ENCODE data around the gene PBXIP1. TPM values are rescaled to one million over a fixed set of nuclear protein-coding genes. Genes with fewer than 3 reads are reported as not detected.

Gene PBXIP1
- total RNA-seq, 1 donor from 2014 or later = 56.2 TPM

GRCh38 chr1:154974102-154974807, 18.4 kb upstream of the PBXIP1 start, which contains the start of gene CKS1B:
Gene CKS1B, plus strand, starts transcription at chr1:154974681. Its CDS starts 65 bp downstream, at chr1:154974746.
- DNase-seq (ENCODE audit: low spot score in 2 of 2, unreplicated experiment in 2 of 2) = peak; percentile 92 to 96
- no peaks in the 10 kb centered on the region for H3K9me3 Mint-ChIP-seq
- peaks cover 37% of the 10 kb centered on the region for H3K4me1 Mint-ChIP-seq
- no peaks in the 10 kb centered on the region for H3K27me3 Mint-ChIP-seq (ENCODE audit: low read depth)
- TF ChIP-seq CTCF (IDR thresholded peaks at IDR 0.05; ENCODE audit: unreplicated experiment) = no peak
- no peak within 1 kb of the TSS for H3K27ac Mint-ChIP-seq
- H3K36me3 Mint-ChIP-seq = peaks cover 5% of the 10 kb centered on the region
- H3K4me3 Mint-ChIP-seq = no peak within 1 kb of the TSS

GRCh38 chr1:154973344-154974101, 17.6 kb upstream of the PBXIP1 start:
- H3K4me1 Mint-ChIP-seq = peaks cover 42% of the 10 kb centered on the region
- H3K27me3 Mint-ChIP-seq (ENCODE audit: low read depth) = no peaks in the 10 kb centered on the region
- no peaks in the 10 kb centered on the region for H3K9me3 Mint-ChIP-seq
- no peak overlapping the region for H3K4me3 Mint-ChIP-seq
- peaks cover 2% of the 10 kb centered on the region for H3K36me3 Mint-ChIP-seq
- no peak for TF ChIP-seq CTCF (IDR thresholded peaks at IDR 0.05; ENCODE audit: unreplicated experiment)
- peak; percentile 84 to 94 for DNase-seq (ENCODE audit: low spot score in 2 of 2, unreplicated experiment in 2 of 2)
- no peak overlapping the region for H3K27ac Mint-ChIP-seq

- H3K4me1 Mint-ChIP-seq = peaks cover 43% of the 10 kb centered on the region
- TF ChIP-seq CTCF (IDR thresholded peaks at IDR 0.05; ENCODE audit: unreplicated experiment) = no peak
- peak in 1 of 2 experiments; percentile 61 for DNase-seq (ENCODE audit: low spot score in 2 of 2, unreplicated experiment in 2 of 2)
- H3K4me3 Mint-ChIP-seq = no peak overlapping the region
- no peaks in the 10 kb centered on the region for H3K27me3 Mint-ChIP-seq (ENCODE audit: low read depth)
- no peak overlapping the region for H3K27ac Mint-ChIP-seq
- no peaks in the 10 kb centered on the region for H3K9me3 Mint-ChIP-seq
- peaks cover 5% of the 10 kb centered on the region for H3K36me3 Mint-ChIP-seq
Measured at GRCh38 chr1:154972517-154973343, 16.8 kb upstream of the PBXIP1 start.

- Mint-ChIP-seq H3K4me3 (no peak overlapping the region), H3K9me3 (no peaks in the 10 kb centered on the region), H3K27ac (no peak overlapping the region), H3K4me1 (peaks cover 40% of the 10 kb centered on the region), H3K36me3 (peaks cover 5% of the 10 kb centered on the region), H3K27me3 (ENCODE audit: low read depth) (no peaks in the 10 kb centered on the region)
- no peak for TF ChIP-seq CTCF (IDR thresholded peaks at IDR 0.05; ENCODE audit: unreplicated experiment)
- no peak for DNase-seq (ENCODE audit: low spot score in 2 of 2, unreplicated experiment in 2 of 2)
Measured at GRCh38 chr1:154972213-154972516, 16.3 kb upstream of the PBXIP1 start.

GRCh38 chr1:154971341-154971998, 15.6 kb upstream of the PBXIP1 start:
- peak overlapping the region; percentile 59 for H3K4me3 Mint-ChIP-seq
- H3K4me1 Mint-ChIP-seq = peaks cover 40% of the 10 kb centered on the region
- TF ChIP-seq CTCF (IDR thresholded peaks at IDR 0.05; ENCODE audit: unreplicated experiment) = no peak
- H3K36me3 Mint-ChIP-seq = peaks cover 5% of the 10 kb centered on the region
- no peaks in the 10 kb centered on the region for H3K27me3 Mint-ChIP-seq (ENCODE audit: low read depth)
- no peak overlapping the region for H3K27ac Mint-ChIP-seq
- H3K9me3 Mint-ChIP-seq = no peaks in the 10 kb centered on the region
- no peak for DNase-seq (ENCODE audit: low spot score in 2 of 2, unreplicated experiment in 2 of 2)
